Measurements from ENCODE around the gene LRP1B. TPM values are rescaled to one million over a fixed set of nuclear protein-coding genes. Genes with fewer than 3 reads are reported as not detected.

LRP1B gene
- total RNA-seq, 6 experiments from 2014 or later = 0.06 to 1.7 (median 0.15) TPM; not detected in 1

DNA sequence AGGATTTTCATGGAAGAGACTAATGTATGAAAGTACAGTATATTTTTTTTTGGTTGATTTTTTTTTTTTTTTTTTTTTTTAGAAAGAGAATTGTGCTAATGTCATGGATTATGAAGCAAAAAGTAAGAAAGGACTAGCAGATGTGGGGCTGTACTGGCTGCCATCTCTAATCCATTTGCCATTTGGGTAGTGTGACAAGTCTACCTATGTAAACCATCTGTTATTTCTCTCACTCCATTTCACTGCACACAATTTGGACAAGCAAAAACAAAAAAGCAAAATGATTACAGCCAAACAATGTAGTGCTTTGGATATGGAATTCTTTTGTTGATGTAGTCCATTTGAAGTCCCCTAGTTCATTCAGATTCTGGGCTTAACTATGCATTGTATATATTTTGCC, 1355.4 kb downstream of the LRP1B start:
- ATAC-seq = no peak
- TF ChIP-seq CTCF (IDR thresholded peaks at IDR 0.05) (no peak), POLR2A (IDR thresholded peaks at IDR 0.05) (no peak)
- Histone ChIP-seq H3K9me3 (no peaks in the 10 kb centered on the region), H3K27me3 (no peaks in the 10 kb centered on the region), H3K4me1 (no peaks in the 10 kb centered on the region), H3K4me3 (no peak overlapping the region), H3K36me3 (no peaks in the 10 kb centered on the region), H3K27ac (no peak overlapping the region)
- no peak for DNase-seq
- intact Hi-C loops (cut with DNase I) = no loop called here

DNA sequence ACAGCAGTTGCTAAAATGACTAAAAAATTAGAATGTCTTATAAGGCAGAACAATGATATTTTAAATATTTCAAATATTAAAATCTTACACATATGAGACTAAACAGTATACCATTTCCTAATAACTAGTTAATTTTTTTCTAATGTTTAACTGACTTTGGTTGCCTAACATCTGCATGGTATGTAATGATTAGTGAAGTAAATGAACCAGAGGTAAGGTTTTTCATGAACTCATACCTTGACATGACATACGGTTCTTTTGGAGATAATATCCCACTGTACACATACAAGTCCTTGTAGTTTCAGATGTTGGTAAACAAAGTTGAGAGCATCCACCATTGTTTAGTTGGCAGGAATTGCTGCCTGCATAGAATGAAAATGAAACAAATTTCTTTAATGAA, 1360.2 kb downstream of the LRP1B start:
- no peak for ATAC-seq
- no peak for DNase-seq
- intact Hi-C loops (cut with DNase I) = no loop called here

DNA sequence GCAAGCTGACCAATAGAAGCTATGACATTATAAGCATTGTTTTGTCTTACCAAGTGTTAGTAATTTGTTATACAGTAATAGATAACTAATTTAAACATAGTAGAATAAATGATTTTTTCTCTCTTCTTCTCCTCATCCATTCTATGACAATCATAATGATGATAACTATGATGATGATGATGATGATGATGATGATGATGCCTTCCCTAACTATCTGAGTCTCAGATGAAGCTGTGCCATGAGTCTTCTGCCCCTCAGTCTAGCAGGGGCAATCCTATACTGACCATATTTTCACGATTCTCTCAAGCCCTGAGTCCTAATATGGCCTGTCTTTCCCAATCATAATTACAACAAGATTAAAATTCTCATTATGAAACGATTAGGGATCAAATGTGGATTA, 1369.0 kb downstream of the LRP1B start:
- no peak for TF ChIP-seq POLR2A (IDR thresholded peaks at IDR 0.05)
- Histone ChIP-seq H3K27ac (no peak overlapping the region), H3K27me3 (no peaks in the 10 kb centered on the region), H3K4me1 (no peaks in the 10 kb centered on the region), H3K9me3 (no peaks in the 10 kb centered on the region), H3K4me3 (no peak overlapping the region), H3K36me3 (no peaks in the 10 kb centered on the region)
- DNase-seq (no peak), ATAC-seq (no peak)
- intact Hi-C loops (cut with DNase I) = no loop called here
- WGBS (ENCODE audit: insufficient coverage, low coverage, low lambda C conversion rate, missing lambda C conversion rate) = 39% methylated on average over 2 of the region's 2 CpGs

More for the DNA sequence above, 1360.2 kb downstream of the LRP1B start:
- no peak for TF ChIP-seq CTCF (IDR thresholded peaks at IDR 0.05)
- no peak for TF ChIP-seq POLR2A (IDR thresholded peaks at IDR 0.05)
- WGBS (ENCODE audit: insufficient coverage, low coverage, low lambda C conversion rate, missing lambda C conversion rate) = 47% methylated on average over 1 of the region's 1 CpG
- H3K9me3 ChIP-seq = no peaks in the 10 kb centered on the region
- no peaks in the 10 kb centered on the region for H3K4me1 ChIP-seq
- H3K4me3 ChIP-seq = no peak overlapping the region
- H3K36me3 ChIP-seq = no peaks in the 10 kb centered on the region
- H3K27ac ChIP-seq = no peak overlapping the region
- H3K27me3 ChIP-seq = no peaks in the 10 kb centered on the region

- no peaks in the 10 kb centered on the region for H3K9me3 ChIP-seq
- ATAC-seq (no peak), DNase-seq (no peak)
- no peaks in the 10 kb centered on the region for H3K27me3 ChIP-seq
- intact Hi-C loops (cut with DNase I) = no loop called here
- no peaks in the 10 kb centered on the region for H3K36me3 ChIP-seq
- TF ChIP-seq POLR2A (IDR thresholded peaks at IDR 0.05) (no peak), CTCF (IDR thresholded peaks at IDR 0.05) (no peak)
- no peak overlapping the region for H3K27ac ChIP-seq
- 65% methylated on average over 3 of the region's 3 CpGs for WGBS (ENCODE audit: insufficient coverage, low coverage, low lambda C conversion rate, missing lambda C conversion rate)
- no peaks in the 10 kb centered on the region for H3K4me1 ChIP-seq
- H3K4me3 ChIP-seq = no peak overlapping the region
Measured at GRCh38 chr2:140759426-140760156, 1371.2 kb downstream of the LRP1B start.

GRCh38 chr2:140747665-140748064, 1383.2 kb downstream of the LRP1B start:
- intact Hi-C loops (cut with DNase I) = no loop called here
- H3K27ac ChIP-seq = no peak overlapping the region
- 84% methylated on average over 3 of the region's 3 CpGs for WGBS (ENCODE audit: insufficient coverage, low coverage, low lambda C conversion rate, missing lambda C conversion rate)
- no peaks in the 10 kb centered on the region for H3K36me3 ChIP-seq
- TF ChIP-seq POLR2A (IDR thresholded peaks at IDR 0.05) (no peak), CTCF (IDR thresholded peaks at IDR 0.05) (no peak)
- H3K9me3 ChIP-seq = no peaks in the 10 kb centered on the region
- DNase-seq (no peak), ATAC-seq (no peak)
- no peak overlapping the region for H3K4me3 ChIP-seq
- H3K4me1 ChIP-seq = no peaks in the 10 kb centered on the region
- H3K27me3 ChIP-seq = no peaks in the 10 kb centered on the region

Measured in right lobe of liver (tissue), 6 donors.